HG03342 (cell line): Measurements from ENCODE around the gene SESN1.

Source experiments
- ATAC-seq: cut with Tn5 transposase; IDR thresholded peaks from one replicate; pipeline ENCODE4 v1.9.1; 2021; ENCODE audit warnings: mild to moderate bottlenecking, moderate library complexity; ENCODE audit not compliant: unreplicated experiment

The SESN1 gene

DNA sequence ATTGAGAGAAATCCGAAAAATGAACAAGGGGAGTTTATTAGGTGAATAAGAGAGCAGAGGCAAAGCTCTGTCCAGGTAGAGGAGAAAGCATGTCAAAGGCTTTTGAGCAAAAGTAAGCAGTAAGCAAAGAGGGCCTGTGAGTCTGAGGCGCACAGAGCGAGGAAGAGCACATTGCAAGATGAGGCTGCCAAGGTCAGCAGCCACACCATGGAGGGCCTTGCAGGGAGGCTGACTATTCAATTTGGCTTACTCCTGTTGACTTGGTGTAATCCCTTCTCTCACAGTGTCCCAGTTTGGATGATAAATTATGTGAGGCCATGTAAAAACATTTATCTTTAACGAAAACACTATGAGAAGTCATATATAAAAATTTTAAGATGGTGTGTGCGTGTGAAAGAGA is 32.4 kb downstream of the SESN1 start:
- ATAC-seq = no peak

DNA sequence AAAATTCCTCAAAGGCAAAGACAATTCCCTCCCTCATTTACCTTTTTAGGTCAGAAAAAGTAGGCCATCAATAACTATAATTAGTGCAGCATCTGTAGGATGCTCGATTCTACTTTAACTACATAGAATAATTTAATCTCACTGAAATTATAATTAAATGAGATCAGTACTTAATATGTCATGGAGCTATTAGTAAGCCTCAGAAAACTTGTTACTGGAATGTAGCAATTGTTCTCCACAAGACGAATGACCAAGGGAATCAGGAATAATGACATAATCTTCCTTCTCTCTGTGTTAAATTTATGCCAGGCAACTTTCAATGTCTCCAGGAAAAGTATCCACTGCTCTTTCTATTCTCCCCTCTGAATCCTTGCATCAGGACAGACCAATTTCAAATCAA is 34.1 kb downstream of the SESN1 start:
- ATAC-seq = no peak

DNA sequence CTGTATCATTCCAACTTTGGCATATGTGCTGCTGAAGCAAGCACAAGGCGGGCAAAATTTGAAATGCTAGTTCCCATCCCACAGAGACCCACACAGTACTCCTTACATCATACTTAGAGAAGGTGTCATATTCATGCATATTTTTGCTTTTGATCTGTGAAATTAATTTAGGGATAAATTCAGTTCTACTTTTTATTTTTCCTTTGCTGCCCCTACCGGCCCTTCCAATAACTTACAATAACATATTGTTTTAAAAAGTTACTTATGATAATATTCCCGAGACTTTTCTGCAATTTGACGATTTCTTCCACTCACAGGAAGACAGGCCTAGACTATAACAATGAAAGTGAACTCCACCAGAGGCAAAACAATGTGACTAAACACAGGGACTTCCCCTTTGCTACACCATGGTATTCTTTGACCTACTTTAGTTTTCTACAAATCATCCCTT is 35.0 kb downstream of the SESN1 start:
- peak; percentile 62 for ATAC-seq

DNA sequence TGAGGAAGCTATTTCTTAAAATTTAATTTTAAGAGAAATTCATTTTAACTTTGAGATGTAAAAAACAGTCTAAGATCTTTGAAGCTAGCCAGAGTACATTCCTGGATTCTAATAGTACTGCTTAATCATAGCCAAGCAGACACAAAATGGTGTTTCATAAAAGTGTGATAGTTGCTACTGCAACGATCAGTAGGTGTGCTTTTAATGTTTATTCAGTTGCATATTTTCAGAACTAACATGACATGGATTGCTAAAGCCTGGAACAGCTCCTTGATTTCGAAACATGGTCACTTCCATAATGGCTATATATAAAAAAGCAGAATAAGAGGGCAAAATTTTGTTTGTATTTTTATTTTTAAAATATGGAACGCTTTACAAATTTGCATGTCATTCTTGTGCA is 35.5 kb downstream of the SESN1 start:
- no peak for ATAC-seq

DNA sequence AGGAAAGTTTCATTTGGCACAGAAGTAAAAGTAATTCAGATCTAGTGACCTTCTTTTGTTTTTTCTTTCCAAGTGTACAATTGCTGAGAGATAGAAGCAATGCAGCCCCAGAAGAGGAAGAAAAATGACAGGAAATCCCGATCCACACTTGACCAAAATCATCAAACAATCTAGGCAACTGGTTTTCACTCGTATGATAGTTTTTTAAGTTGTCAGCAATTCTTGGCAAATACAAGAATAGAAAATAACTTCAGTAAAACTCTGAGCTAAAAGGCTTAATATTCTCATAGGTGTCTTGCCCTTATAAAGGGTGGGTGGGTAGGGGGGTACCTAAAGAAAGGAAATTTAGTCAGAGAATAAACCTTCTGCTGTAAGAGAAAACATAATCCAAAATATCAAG is 36.0 kb downstream of the SESN1 start:
- ATAC-seq = no peak

DNA sequence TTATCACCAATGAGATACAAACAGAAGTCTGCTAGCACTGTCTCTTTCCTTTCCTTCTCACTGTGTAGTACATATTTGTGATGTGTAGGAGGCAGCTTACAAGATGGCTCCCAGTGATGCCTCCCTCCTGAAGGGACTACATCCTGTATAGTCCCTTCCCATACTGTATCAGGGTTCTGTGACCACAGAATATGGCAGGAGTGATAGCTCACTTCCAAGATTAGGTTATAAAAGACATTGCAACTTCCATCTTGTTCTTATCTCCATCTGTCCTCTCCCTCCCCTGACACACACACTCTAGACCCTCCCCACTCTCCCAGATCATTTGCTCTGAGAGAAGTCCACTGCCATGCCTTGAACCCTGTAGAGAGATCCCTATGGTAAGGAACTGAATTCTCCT is 38.0 kb downstream of the SESN1 start:
- ATAC-seq = no peak

DNA sequence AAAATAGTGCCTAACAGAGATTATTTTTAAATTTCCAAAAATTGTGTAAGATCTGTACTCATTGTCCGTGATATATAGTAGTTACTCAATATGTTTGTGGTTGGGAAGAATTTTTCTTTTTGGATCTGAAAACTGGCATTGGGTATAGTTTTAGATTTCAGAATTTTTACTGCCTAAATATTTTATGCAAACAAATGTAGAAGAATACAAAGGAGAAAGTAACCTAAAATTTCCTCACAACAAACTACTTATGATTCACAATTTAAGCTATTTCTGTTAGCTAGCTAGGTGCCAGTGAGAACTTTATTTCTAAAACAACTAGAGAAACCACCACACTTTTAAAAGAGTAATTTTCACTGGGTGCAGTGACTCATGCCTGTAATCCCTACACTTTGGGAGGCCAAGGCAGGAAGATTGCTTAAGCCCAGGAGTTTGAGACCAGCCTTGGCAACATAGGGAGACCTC is 38.8 kb downstream of the SESN1 start:
- ATAC-seq = no peak

DNA sequence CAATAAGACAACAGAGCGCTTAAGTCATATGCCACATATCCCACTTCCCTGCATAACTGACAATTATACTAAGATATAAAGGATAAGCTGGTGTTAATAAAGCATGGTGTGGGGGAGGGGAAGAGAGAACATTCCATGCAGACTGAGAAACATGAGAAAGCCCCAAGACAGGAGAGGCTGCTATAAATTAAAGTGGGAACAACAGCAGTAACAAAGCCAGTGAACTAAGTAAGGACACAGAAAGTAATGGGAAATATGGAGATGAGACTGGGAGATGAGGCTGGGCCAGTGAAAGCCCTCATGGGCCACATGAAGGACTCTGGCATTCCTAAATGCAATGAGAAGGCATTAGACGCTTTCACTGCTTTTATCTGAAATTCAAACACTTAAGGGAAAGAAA is 41.3 kb downstream of the SESN1 start:
- no peak for ATAC-seq

DNA sequence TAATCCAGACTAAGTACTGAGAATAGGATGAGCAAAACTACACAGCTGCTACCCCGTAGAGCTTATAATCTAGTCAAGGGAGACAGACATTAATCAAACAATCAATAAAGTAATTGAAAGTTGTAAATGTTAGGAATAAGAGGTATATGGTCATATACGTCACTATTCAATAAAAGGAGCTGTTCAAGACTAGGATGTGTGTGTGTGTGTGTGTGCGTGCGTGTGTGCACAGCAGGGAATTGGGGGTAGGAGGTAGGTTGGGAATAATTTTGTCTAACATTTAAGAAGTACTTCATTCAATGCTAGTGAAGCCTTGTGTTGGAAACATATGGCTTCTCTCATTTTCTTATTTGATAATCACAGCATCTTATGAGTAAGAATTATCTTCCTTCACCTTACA is 41.8 kb downstream of the SESN1 start:
- no peak for ATAC-seq

DNA sequence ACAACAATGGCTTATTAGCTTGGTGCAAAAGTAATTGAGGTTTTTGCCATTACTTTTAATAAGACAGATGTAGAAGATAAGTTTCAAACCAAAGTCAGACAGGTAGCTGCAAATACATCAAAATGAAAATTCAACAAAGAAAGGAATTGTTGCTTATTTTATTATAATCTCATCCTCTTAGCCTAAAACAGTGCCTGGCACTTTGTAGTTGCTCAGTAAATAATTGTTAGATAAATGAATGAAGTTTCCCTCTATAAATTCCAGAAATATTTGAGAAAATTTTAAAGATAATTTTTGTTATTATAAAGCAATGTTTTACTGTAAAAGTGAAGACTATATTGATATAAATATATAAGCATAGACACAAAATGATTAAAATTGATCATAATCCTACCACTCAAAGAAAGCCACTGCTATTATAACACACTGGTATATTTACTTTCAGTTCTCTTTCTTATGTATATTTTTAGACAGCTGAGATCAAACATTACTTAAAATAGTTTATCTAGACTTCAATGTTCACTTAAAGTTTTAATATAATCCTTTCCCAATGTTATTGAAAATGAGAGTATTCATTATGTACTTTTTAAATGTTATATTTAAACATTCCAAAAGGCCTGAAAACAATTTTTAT is 42.5 kb downstream of the SESN1 start:
- ATAC-seq = no peak

DNA sequence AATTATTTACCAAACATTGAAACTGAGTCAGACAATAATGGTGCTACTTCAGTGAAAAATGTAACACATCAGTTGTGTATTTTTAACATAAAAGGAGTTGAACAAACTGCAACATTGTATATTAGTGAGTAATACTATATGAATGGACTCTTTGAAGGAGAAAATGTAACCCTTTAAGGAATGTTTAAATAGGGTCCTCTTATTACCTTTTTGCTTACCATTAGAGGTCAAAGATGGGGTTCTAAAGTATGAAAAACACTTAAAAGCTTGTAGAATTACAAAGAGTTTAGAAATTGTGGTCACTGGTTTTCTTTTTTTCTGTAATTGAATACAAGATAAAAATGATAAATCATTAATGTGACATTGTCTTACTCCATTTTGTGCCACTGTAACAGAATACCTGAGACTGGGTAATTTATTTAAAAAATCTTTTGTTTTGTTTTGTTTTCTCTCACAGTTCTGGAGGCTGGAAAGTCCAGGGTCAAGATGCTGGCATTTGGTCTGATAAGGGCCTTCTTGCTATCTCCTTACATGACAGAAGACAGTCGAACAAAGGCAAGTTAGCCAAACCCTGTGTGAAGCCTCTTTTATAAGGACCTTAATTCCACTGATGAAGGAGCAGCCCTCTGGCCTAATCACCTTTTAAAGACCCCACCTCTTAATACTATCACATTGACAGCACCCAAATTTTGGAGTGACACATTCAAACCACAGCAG is 43.2 kb downstream of the SESN1 start:
- no peak for ATAC-seq

DNA sequence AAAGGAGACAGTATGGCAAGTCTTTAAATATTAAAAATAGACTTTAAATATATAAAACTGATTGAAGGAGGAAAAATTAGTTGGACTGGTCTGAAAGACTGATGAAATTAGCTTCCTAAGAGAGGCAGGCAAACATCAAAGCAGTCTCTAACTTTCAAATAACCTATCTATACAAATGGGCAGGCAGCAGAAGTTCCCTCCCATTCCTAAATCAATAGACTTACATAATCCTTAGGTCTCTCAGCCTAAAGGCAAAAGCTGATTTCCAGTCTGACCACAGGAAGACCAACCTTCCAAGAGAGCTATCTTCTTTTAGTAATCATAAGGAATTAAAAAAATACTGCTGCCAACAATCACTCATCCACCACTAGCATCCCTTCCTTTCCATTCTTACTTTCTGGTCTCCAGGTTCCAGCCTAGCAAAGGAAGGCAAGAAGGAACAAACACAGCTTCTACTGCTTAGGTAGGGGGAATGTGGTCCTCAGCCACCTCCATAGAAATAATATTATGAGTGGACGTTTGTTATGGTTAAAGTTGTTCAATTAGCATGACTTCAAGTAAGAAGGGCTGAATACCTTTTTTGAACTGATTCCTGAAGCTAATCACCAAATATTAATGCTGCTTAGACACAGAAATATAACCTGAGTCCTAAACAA is 44.1 kb downstream of the SESN1 start:
- no peak for ATAC-seq

DNA sequence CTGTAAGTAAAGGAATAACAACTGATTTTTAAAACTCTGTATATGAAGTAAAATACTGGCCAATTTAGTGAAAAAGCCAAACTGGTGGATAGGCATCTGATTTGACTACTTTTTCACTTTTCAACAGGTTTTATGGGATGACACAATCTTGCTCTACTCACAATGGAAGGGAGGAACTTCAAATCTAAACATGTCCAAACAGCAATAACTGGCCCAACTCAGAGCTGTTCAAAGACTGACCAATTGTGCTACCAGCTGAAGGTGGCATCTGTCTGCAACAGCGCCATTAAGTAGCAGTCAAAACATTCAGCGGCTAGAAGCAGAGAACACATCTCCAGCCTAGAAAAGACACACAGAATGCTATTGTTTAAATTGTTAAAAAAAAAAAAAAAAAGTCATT is 44.6 kb downstream of the SESN1 start:
- ATAC-seq = no peak

DNA sequence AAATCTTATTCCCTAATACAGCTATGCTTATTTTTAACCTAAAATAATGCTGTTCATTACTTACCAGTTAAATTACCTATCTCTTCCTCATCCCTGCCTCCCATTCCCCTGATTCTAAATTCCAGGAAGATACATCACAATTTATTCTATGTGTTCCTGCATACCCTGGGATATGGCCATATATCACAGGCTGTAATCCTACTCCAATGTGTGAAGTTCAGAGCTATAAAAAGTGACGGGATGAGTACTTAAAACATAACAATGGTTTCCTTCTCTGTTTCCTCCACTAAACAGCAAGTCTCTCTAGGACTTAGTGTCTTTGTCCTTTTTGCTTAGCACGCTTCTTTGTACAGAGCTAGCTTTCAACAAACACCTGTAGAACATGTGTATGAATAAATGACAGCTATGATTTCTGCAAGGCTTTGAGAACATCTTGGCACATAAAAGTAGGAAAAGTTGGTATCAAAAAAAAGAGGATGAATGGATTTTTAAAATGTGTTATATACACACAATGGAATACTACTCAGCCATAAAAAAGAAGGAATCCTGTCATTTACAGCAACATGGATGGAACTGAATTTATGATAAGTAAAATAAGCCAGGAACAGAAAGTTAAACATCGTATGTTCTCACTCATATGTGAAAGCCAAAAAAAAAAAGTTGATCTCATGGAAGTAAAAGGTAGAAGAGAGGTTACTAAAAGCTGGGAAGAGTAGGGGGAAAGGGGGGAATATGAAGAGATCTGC is 45.8 kb downstream of the SESN1 start:
- no peak for ATAC-seq

DNA sequence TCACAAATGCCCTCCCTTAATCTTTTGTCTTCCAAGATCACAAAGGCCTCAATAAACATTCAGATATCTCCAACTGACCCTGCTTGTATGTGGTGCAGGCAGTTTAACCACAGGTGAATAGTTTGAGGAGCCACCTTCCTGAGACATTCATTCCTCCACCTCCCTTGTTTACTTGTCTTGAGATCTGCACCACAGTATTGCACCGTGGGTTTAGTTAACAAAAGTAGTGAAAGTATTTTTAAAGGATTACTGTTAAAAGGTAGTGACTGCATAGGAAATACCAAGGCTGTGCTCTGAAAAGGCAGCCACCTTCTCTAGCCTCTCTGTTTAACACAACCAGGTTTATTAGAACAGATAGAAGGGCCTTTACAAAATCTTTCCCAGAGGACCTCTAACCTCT is 46.5 kb downstream of the SESN1 start:
- no peak for ATAC-seq

DNA sequence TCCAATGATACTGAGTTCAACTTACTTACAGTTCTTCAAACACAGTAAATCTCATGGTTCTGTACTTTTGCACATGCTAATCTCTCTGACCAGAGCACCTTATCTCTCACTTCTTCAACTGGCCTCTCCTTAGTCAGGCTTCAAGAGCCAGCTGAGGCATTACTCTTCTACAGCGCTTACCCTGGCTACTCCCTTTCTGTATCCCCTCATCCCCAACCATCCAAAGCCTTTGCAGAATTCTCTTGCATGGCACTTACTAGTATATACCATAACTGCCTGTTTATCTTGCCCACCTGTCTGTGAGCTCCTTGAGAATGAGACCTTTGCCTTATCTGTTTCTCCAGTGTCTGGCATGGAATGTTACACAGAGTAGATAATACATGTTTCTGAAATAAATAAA is 49.2 kb downstream of the SESN1 start:
- no peak for ATAC-seq

DNA sequence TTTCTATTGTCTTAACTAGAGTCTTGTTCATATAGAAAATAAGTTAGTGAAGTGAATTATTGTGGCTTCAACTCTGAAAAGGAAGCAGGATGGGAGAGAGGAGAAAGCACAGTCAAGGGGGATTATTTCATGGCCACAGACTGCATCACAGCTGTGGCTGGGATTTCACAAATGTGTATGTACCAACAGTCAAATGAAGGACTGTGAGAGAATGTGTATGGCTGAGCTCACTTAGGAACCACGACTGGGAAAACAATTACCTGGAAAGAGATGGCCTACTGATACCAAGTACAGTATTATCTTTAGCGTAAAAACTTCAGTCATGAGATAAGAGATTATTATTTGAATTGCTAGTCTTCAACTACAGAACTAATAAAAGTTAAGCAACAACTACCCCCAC is 54.9 kb downstream of the SESN1 start:
- no peak for ATAC-seq

DNA sequence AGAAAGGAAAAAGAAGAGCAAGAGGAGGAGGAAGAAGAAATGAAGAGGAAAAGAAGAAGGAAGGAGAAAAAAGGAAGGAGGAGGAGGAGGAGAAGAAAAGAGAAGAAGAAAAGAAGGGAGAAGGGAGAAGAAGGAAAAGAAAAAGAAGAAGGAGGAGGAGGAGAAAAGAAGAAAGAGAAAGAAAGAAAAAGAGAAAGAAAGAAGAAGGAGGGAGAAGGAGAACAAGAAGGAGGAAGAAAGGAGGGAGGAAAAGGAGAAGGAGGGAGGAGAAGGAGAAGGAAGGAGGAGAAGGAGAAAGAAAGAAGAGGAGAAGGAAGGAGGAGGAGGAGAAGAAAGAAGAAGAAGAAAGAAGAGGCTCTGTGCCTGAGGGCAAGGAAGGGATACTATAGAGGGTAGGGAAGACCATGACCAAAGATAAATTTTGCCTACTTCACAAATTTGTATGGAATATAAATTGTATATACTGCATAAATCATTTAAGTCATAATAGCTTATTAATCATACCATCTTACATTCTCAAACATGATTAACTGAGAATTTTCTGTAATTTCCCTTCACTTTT is 55.7 kb downstream of the SESN1 start:
- ATAC-seq = no peak

DNA sequence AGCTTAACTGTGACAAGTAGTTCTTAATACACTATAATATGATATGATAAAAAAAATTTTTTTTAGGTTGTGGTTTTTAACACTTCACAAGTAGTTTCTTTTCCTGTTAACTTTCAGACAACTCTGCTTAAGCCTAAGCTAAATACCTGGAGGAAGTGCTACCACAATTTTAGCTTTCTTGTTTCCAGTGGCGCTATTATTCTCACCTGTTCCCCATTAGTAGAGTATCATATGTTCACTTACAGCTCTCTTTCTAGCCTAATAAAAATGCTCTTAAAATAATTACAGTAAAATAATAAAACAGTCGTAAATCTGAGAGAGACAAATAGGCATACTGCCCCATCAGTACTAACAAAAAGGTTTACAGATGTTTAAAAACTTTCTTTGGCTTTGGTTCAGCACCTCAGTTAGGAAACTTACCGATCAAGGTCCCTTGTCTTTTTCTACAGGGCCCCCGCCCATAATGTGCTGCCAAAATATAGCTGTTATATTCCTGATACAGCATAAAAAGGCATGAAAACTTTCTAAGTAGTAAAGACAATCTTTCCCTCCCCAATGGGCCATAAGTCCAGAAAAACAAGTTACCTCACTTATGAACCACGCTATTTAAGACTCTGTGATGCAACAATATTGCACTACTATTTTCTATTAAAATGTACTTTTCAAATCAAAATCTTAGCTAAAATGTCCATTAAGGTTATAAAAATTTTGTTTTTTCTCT is 57.9 kb downstream of the SESN1 start:
- ATAC-seq = no peak

DNA sequence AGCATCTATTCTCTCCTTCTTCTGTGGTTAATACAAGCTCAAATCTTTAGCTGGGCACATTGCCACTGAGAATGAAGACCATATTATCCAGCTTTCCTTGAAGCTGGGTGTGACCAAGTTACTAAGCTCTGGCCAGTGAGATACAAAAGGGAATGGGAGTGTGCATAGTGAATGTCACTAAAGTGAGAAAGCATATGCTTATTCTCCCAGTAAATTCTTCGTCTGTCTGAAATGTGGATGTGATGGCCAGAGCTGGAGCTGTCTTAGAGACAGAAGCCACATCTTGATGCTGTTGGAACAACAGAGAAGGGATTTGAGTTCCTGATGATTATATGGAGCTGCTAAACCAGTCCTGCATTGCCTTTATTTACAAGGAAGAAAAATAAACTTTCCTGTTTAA is 60.1 kb downstream of the SESN1 start:
- ATAC-seq = no peak

DNA sequence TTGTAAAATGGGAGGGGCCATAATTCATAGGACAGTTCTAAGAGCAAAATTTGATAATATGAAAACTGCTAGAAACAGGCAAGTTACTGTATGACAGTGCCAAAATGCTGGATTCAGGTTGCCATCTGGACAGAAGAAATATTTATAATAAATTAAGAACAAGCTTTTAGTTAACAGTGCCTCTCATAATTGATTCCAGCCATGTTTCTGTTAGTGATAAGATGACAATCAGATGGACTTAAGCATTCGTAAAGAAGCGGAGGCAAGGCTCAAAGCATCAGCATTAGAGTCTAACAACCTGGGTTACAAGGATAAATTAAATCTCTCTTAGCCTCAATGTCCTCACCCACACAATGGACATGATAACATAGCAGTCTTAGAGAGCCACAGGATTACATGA is 61.0 kb downstream of the SESN1 start:
- no peak for ATAC-seq
